Stimulated activated CD4-positive, alpha-beta T cell treated with anti-CD3 and anti-CD28 coated beads, Interleukin-1b, Interleukin-23, amount 100 ng/mL, for 48 hours (primary cell): ENCODE results near the gene HDAC5.
"Not testable (repeated sequence)": the region's sequence is repeated elsewhere in the genome, so short reads cannot be mapped to it uniquely, and the experiment has no call there.

ENCODE experiments used
- DNase-seq: peaks from one replicate; pipeline ENCODE4 v3.0.0-alpha.2; 2020

Gene HDAC5

GRCh38 chr17:44123356-44124117 is at the start of gene HDAC5:
Gene HDAC5, minus strand, starts transcription at chr17:44123641. Its CDS starts 6,126 bp downstream, at chr17:44117515.
- peak; percentile 96 for DNase-seq

- no peak for DNase-seq
Observed at GRCh38 chr17:44171931-44172455, 48.6 kb upstream of the HDAC5 start.

GRCh38 chr17:44170499-44171201 is 47.2 kb upstream of the HDAC5 start, which contains the start of gene ASB16:
Gene ASB16, plus strand, starts transcription at chr17:44170704. Its CDS starts 86 bp downstream, at chr17:44170790.
- no peak for DNase-seq

GRCh38 chr17:44170135-44170498 is 46.7 kb upstream of the HDAC5 start:
- DNase-seq, result no peak

GRCh38 chr17:44167181-44167861 is 43.9 kb upstream of the HDAC5 start:
- DNase-seq, result no peak

- no peak for DNase-seq
Observed at GRCh38 chr17:44164476-44164875, 41.0 kb upstream of the HDAC5 start.

- DNase-seq, result peak; percentile 16
Observed at GRCh38 chr17:44159519-44160210, 36.2 kb upstream of the HDAC5 start.

GRCh38 chr17:44155488-44155887 is 32.0 kb upstream of the HDAC5 start:
- no peak for DNase-seq

- no peak for DNase-seq
Observed at GRCh38 chr17:44152875-44153274, 29.4 kb upstream of the HDAC5 start.

GRCh38 chr17:44149750-44150329 is 26.4 kb upstream of the HDAC5 start:
- no peak for DNase-seq

GRCh38 chr17:44149066-44149465 is 25.6 kb upstream of the HDAC5 start:
- DNase-seq, result not testable (repeated sequence)

- DNase-seq, result no peak
Observed at GRCh38 chr17:44147812-44148211, 24.4 kb upstream of the HDAC5 start.

- no peak for DNase-seq
Observed at GRCh38 chr17:44146375-44147346, 23.2 kb upstream of the HDAC5 start.

GRCh38 chr17:44144966-44145739 is 21.7 kb upstream of the HDAC5 start:
- no peak for DNase-seq

- DNase-seq, result not testable (repeated sequence)
Observed at GRCh38 chr17:44143921-44144320, 20.5 kb upstream of the HDAC5 start.

GRCh38 chr17:44137891-44138709 is 14.7 kb upstream of the HDAC5 start:
- peak; percentile 86 for DNase-seq

- DNase-seq, result no peak
Observed at GRCh38 chr17:44134752-44135568, 11.5 kb upstream of the HDAC5 start.

GRCh38 chr17:44133918-44134476 is 10.6 kb upstream of the HDAC5 start:
- DNase-seq, result no peak
